K562 (cell line): ENCODE data around the gene TARP.

Experiments
- EZH2 ChIP-seq: IDR thresholded peaks from 2 replicates; pipeline ENCODE4 v1.6.1; 2012; ENCODE audit warnings: low read depth, mild to moderate bottlenecking, inconsistent platforms, low read length, borderline replicate concordance
- TF ChIP-seq, protein P1 (sequence below), 3 experiments: IDR thresholded peaks in 2 of 3; conservative IDR thresholded peaks in 1 of 3; 2 replicates each; pipeline ENCODE4 v1.5.1; 2011 to 2012; ENCODE audit warnings: low read length in 3 of 3, mild to moderate bottlenecking in 3 of 3, control low read depth in 2 of 3, improper control_type of control experiment in 1 of 3, inconsistent platforms in 1 of 3, low read depth in 1 of 3, mixed read lengths in 1 of 3, moderate library complexity in 1 of 3; ENCODE audit not compliant: insufficient read depth in 2 of 3

DNA sequence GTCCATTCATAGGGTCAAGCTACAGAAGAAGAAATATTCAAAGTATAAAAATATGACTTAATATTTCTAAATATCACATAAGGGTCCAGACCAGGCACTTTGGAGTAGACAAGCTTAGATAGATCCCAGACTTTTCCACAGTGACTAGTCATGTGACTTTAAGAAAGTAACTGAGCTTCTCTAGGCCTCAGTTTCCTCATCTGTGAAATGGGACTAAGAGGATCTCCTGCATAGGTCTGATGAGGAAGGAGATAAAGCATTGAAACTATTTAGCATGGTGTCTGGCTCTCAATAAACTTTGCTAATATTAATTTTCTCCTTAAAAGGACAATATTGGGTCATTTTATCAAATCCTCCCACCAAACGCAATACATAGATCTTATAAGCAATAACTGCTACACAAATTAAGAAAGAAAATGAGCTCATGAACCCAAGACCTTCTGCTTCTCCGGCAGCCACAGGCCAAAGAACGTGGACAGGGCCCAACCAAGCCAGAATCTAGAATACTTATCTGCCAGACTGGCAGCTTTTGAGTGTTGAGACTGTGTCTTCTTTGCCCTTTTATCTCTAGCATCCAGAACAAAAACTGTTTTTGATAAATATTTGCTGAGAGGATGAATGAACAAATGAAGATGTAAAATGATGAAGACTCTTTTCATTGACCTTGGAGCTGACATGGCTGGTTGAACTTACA lies 1.6 kb upstream of the TARP start:
- TF ChIP-seq, protein P1, sequence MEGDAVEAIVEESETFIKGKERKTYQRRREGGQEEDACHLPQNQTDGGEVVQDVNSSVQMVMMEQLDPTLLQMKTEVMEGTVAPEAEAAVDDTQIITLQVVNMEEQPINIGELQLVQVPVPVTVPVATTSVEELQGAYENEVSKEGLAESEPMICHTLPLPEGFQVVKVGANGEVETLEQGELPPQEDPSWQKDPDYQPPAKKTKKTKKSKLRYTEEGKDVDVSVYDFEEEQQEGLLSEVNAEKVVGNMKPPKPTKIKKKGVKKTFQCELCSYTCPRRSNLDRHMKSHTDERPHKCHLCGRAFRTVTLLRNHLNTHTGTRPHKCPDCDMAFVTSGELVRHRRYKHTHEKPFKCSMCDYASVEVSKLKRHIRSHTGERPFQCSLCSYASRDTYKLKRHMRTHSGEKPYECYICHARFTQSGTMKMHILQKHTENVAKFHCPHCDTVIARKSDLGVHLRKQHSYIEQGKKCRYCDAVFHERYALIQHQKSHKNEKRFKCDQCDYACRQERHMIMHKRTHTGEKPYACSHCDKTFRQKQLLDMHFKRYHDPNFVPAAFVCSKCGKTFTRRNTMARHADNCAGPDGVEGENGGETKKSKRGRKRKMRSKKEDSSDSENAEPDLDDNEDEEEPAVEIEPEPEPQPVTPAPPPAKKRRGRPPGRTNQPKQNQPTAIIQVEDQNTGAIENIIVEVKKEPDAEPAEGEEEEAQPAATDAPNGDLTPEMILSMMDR (IDR thresholded peaks at IDR 0.05 in 2 of 3, conservative IDR thresholded peaks at IDR 0.05 in 1 of 3; ENCODE audit: insufficient read depth in 2 of 3, low read depth in 1 of 3, low read length in 3 of 3) = no peak
- TF ChIP-seq EZH2 = no peak
